Stimulated activated CD8-positive, alpha-beta memory T cell treated with anti-CD3 and anti-CD28 coated beads, Interleukin-15, amount 100 ng/mL, for 24 hours (primary cell): Measurements from ENCODE around the gene PRICKLE1.

ENCODE experiments used
- DNase-seq: peaks from one replicate; pipeline ENCODE4 v3.0.0-alpha.2; 2020; ENCODE audit warnings: low read depth

PRICKLE1 gene

DNA sequence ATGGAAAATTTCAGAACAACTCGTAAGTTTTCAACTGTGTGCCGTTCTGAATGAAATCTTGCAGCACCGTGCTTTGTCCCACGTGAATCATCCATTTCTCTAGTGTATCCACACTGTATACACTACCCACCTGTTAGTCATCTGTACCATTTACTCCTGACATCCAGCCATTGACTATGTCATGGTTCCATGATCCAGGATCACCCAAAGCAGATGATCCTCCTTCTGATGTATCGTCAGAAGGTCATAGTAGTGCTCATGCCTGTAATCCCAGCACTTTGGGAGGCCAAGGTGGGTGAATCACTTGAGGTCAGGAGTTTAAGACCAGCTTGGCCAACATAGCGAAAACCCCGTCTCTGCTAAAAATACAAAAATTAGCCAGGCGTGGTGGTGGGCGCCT is 140.7 kb downstream of the PRICKLE1 start:
- DNase-seq: no peak

DNA sequence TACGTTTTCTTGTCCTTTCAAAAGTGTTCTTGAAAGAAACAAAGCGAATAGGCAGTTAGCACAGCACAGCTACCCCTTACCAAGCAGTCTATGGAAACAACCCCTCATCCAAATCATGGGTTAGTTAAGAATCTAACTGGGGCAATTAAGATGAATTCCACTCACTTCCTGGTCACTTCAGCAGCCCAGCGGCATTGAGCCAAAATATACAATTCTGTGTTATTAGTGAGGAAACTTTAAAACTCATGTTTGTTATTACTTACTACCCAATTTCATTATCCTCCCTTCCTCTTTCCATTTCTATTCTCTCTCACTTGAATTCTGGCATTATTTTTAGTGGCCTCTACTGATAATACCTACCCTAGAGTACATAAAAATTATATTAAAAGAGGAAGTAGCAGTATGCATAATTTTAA is 142.2 kb downstream of the PRICKLE1 start:
- no peak for DNase-seq

DNA sequence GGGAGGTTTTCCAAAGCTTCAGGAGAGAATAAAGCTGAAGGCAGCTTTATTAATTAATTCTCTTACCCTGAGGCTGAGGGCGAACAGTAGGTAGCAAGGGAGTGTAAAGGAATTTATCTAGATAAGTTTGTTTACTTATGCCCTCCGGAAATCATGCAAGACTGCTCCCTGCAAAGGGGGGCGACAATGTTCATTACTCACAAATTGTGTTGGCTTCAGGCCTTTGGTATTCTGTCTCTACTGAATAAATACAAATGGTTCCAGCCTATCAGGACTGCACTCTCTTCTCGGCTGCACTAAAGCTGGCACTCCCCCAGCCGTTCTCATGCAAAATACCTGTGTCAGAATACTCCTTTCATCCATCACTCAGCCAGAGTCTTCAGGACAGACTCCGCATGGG is 142.8 kb downstream of the PRICKLE1 start:
- no peak for DNase-seq

DNA sequence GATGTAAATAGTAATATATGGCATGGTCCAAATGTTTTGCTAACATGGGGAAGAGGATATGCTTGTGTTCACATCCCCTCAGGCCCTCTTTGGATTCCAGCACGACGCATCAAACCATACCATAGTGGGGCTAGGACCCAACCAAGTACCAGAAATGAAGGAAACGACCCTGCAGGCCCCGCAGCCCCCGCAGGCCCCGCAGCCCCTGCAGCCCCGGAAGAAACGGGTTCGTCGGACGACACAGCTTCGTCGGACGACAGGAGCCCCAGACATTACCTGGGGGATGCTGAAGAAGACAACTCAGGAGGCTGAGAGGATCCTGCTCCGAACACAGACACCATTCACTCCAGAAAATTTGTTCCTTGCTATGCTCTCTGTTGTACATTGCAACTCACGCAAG is 143.7 kb downstream of the PRICKLE1 start:
- no peak for DNase-seq

DNA sequence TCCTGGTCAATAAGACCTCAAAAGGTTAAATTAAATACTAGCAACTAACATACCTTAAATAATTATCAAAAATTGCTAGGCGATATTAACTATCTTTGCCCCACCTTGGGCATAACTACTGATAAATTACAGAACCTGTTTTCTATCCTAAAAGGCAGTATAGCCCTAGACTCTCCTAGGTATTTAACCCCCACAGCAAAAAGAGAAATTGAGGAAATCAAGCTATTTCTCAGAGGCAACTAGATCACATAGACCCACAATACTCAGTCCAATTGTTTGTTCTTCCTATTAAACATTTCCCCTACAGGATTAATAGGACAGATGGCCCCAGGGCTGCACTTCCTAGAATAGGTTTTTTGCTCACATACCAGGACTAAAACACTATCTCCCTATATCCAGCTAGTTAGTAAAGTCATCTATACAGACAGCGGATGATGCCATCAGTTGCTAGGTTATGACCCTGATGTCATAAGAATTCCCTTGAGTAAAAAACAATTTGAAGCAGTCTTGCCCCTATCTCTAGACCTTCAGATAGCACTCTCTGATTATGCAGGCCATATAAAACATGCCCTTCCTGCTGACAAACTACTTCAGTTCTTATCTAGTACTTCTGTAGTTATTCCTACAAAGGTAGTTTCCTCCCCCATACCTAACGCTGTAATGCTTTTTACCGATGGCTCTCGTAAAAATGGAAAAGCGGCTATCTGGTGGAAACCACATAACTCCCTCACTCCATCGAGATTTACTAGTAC is 145.2 kb downstream of the PRICKLE1 start:
- no peak for DNase-seq

DNA sequence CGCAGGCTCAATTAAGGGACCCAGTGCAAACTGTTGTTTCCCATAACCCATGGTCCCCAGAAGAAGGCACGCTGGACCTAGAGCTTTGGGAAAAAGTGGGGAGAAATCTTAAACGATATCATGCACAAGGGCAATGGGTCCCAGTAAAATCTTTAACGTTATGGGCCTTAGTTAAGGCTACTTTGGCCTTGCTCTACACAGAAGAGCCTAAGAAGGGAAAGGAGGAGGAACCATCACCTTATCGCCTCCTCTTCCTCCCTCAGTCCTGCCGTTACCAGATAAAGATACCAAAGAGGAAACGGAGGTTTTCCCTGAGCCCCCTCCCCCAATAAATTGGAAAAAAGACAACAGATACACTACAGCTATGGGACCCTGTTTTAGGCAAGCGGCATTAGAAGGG is 146.7 kb downstream of the PRICKLE1 start:
- DNase-seq: no peak

DNA sequence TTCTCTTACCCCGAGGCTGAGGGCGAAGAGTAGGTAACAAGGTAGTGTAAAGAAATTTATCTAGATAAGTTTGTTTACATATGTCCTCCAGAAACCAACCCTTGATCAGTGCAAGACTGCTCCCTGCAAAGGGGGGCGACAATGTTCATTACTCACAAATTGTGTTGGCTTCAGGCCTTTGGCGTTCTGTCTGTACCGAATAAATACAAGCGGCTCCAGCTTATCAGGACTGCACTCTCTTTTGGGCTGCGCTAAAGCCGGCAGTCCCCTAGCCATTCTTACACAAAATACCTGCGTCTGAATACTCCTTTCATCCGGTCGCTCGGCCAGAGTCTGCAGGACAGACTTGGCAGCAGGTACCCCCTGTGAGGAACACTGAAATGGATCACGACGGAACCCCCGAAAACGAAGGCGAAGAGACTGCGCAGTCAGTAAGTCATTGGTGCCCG is 147.2 kb downstream of the PRICKLE1 start:
- DNase-seq: no peak

DNA sequence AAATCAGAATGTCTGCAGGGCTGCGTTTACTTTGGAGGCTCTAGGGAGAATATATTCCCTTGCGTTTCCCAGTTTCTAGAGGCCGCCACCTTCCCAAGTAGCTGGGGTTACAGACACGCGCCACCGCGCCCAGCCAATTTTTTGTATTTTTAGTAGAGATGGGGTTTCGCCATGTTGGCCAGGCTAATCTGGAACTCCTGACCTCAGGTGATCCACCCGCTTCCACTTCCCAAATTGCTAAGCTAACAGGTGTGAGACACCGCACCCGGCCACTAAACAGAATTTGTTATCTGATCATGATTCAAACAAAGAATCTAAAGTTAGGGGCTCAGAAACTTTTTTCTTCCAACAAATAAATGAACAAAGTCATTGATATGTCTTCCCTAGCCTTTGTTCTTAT is 148.9 kb downstream of the PRICKLE1 start:
- no peak for DNase-seq

DNA sequence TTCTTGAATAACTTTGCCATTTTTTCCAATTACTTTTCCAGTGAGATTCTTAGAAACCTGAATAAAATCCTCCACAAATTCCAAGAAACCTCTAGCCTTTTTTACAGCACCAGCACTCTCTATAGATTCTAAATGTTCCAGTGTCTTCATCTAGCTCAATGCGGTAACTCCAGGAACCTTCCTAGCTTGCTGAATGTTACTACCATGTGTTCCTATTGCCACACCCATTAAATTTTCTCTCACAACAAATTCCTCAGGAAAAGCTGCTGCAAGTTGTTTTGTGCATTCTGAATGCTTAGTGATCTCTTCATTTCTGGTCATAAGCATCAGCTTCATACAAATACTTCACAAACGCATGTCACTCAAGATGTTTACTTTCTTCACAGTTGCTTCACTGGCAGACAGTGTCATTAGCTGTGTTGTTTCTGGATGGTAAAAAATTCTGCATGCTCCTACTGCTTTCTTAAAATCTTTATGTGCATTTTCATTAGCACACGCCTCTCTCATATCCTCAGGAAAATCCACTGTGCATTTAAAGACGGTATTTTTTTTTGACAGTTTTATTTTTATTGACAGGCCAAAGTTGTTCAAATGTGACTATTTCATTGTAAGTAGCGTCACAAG is 156.9 kb downstream of the PRICKLE1 start:
- no peak for DNase-seq

DNA sequence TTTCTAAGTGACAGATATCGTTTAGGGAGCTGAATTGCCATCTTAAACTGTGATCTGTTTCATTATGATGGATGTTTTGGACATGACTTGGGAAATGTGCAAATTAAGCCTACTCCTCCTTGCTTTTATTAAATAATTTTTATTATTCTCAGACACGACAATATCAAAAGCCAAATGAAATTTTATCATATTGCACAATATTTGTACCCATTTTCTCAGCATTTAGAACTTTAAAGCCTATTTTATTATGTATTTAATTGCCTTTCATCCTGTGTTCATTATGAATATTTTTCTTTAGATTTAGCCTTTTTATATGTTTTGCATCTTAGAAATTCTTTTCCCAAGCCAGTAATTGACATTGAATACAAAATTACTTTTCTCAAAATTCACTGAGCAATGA is 160.7 kb downstream of the PRICKLE1 start:
- DNase-seq: no peak

DNA sequence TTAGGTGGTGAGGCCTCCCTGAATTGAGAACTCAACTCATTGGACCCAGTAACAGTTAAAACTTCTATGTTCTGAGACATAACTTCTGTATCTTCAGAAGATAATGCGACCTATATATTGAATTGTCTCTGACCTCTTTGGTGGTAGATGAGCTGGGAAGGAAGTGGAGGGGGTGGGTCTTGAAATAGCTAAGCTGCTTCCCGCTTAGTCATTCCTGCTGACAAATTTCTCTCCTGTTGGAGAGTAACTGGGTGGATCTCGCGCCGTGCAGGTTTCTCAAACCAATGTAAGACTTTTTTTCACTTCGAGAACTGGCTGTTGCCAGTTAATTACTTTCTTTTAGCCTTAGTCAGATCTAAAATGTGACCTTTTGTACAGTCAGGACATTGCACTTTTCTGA is 162.8 kb downstream of the PRICKLE1 start:
- no peak for DNase-seq

DNA sequence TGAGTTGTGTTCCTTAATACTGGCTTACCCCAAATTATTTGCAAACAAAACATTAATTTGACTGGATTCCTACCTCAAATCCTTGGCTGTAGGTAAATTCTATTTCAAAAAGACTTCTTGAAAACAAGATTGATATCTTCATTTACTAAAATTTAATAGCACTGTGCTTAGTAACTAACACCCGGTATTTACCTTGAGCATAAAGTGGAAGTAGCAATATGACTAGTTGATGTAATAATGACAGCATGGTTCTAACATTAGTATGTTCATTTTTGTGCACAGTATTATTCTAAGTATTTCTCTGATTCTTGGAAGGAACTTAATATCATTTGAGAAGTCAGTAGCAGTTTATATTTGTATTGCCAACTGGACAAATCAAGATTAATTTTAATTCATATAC is 166.8 kb downstream of the PRICKLE1 start:
- no peak for DNase-seq

DNA sequence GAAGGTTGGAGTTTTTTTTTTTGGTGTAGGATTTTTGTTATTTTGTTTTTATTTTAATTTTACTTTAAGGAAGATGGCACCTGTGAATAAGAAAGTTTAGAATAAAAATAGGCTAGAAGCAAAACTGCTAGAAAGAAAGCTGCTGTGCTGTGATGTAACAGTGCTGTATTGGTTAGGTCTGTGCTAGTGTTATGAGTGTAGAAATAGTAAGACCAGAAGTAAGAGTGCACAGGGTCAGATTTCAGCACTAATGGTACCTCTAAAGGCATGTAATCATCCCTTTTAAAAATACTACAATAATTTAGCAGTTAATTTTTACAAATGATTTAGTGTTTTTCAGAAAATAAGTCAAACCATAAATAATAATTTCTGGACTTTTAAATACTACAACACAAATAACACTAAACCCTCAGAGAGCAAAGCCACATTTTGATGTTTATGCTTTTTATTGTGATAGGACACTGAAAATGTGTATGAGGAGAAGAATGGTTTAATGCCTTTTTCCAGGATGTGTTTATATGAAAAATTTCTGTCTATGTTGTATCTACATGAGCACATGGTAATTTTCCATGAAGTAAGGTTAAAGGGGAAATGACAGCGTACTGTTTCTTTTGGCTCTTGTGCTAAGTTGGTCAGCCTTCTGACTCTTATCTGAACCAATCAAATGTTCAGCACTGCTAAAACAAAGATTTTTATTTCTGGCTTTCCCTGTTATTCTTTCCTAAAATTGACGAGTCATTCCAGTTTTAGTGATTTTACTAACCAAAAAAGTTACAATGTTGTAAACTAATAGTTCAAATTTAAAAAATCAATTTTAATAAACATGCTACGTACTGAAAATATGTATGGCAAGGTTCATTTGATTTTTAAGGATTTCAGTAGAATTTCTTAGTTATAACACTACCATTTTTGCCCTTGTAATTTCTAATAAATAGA is 167.4 kb downstream of the PRICKLE1 start:
- DNase-seq: no peak

DNA sequence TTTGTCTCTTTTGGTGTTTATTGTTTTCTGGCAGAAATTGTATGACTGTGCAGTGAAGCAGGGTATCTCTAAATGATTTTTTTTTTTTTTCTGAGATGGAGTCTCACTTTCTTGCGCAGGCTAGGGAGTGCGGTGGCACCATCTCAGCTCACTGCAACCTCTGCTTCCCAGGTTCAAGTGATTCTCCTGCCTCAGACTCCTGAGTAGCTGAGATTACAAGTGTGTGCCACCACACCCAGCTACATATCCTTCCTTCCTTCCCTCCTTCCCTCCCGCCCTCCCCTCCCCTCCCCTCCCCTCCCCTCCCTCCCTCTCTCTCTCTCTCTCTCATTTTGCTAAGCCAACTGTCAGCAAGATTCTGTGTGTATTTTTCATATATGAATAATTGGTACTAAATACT is 169.2 kb downstream of the PRICKLE1 start:
- no peak for DNase-seq

DNA sequence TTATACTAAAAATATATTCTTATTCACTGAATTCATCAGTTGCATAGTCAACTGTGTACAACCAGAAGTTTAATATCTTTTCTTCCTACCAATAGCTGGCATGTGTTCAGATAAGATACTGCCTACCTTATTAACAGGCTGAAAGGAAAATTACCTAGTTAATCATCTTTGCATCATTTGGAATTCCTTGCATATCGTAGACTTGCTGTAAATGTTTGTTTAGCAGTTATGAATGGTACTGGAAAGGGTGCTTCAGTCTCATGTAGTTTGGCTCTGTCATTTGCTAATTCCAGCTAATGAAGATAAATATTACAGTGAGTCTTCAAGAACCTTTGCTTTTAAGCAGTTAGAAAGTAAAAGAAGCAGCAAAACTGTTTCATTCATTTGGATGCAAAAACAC is 179.2 kb downstream of the PRICKLE1 start:
- no peak for DNase-seq

DNA sequence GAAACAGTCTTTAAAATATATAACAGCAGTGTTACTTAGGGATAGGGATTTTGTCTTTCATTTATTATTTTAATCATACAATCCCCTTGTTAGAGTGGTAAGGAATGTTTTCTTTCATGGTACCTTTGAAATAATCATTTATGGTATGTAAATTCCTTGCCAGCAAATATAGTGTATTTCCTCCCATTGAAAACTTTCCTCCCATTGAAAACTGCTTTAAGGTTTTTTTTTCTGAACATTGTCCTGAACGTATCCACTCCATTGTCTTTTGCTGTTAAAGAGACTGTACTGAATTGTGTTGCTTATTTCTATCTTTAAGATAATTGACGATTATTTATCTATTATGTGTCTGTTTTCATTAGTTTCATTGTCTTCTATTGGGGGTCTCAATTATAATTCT is 180.1 kb downstream of the PRICKLE1 start:
- DNase-seq: no peak

DNA sequence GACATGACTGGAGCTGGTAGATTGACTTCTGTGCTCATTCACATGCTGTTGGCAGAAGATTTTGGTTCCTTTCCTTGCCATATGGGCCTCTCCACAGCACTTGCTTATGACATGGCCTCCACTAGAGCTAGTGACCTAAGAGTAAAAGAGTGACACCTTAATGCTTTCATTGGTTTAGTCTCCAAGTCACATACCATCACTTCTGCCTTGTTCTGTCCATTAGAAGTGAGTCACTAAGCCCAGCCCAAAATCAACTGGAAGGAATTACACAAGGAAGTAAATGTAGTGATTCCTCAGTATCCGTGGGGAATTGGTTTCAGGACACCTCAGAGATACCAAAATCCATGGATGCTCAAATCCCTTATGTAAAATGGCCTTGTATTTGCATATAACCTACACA is 182.2 kb downstream of the PRICKLE1 start:
- no peak for DNase-seq
